HepG2 (cell line): Measurements from ENCODE around the gene C2orf81. TPM values are rescaled to one million over a fixed set of nuclear protein-coding genes. Genes with fewer than 3 reads are reported as not detected.

ENCODE experiments used
- ASH2L ChIP-seq: fragments of 300-600, 200-600 bp; sonication (generic); IDR thresholded peaks from 2 replicates; pipeline ENCODE4 v1.7.0; 2017; ENCODE audit warnings: low read depth, mild to moderate bottlenecking, moderate library complexity, mixed read lengths, low read length; ENCODE audit not compliant: insufficient read length
- BCLAF1 ChIP-seq: fragments of 450-650 bp; IDR thresholded peaks from 2 replicates; pipeline ENCODE4 v1.6.1; 2017; ENCODE audit warnings: mild to moderate bottlenecking
- CEBPB ChIP-seq: IDR thresholded peaks from 2 replicates; pipeline ENCODE4 v1.6.1; 2011; ENCODE audit warnings: low read depth, low read length, improper control_type of control experiment, borderline replicate concordance
- GPN1 ChIP-seq: sonication (generic); formaldehyde crosslinking; IDR thresholded peaks from 2 replicates; pipeline ENCODE4 v1.5.1; 2020; ENCODE audit warnings: missing genetic modification reagents, borderline replicate concordance
- HMGA1 ChIP-seq: sonication (generic); formaldehyde crosslinking; conservative IDR thresholded peaks from 2 replicates; pipeline ENCODE4 v1.4.0; 2020; ENCODE audit warnings: missing genetic modification reagents
- HNRNPH1 ChIP-seq: fragments of 200-400 bp; formaldehyde crosslinking; optimal IDR thresholded peaks from 2 replicates; pipeline ENCODE3; 2017; ENCODE audit warnings: mild to moderate bottlenecking, low read depth, low read length
- IKZF5 ChIP-seq: IDR thresholded peaks from 2 replicates; pipeline ENCODE4 v1.6.1; 2018; ENCODE audit warnings: missing genetic modification reagents, mild to moderate bottlenecking, missing compliant biosample characterization
- KAT8 ChIP-seq: IDR thresholded peaks from 2 replicates; pipeline ENCODE4 v1.6.1; 2016; ENCODE audit warnings: missing genetic modification reagents, missing compliant biosample characterization
- NFATC3 ChIP-seq: sonication (generic); formaldehyde crosslinking; IDR thresholded peaks from 2 replicates; pipeline ENCODE4 v1.5.1; 2020; ENCODE audit warnings: mild to moderate bottlenecking, missing genetic modification reagents
- PATZ1 ChIP-seq: sonication (generic); formaldehyde crosslinking; IDR thresholded peaks from 2 replicates; pipeline ENCODE4 v1.4.0; 2020; ENCODE audit warnings: missing genetic modification reagents
- PCBP2 ChIP-seq: fragments of 200-400 bp; formaldehyde crosslinking; optimal IDR thresholded peaks from 2 replicates; pipeline ENCODE3; 2018; ENCODE audit warnings: low read length, low read depth; ENCODE audit not compliant: poor library complexity, severe bottlenecking
- PLSCR1 ChIP-seq: sonication (generic); formaldehyde crosslinking; IDR thresholded peaks from 2 replicates; pipeline ENCODE4 v1.5.0; 2020; ENCODE audit warnings: missing genetic modification reagents, mild to moderate bottlenecking, borderline replicate concordance
- ZBTB42 ChIP-seq: sonication (generic); formaldehyde crosslinking; IDR thresholded peaks from 2 replicates; pipeline ENCODE4 v1.5.0; 2020; ENCODE audit warnings: mild to moderate bottlenecking, missing genetic modification reagents
- ZNF160 ChIP-seq: sonication (generic); formaldehyde crosslinking; IDR thresholded peaks from 2 replicates; pipeline ENCODE4 v1.8.0; 2022; ENCODE audit warnings: mild to moderate bottlenecking, inconsistent platforms, missing genetic modification reagents
- ZNF253 ChIP-seq: sonication (generic); formaldehyde crosslinking; IDR thresholded peaks from 2 replicates; pipeline ENCODE4 v1.8.0; 2022; ENCODE audit warnings: mild to moderate bottlenecking, missing genetic modification reagents, borderline replicate concordance
- ZNF275 ChIP-seq: sonication (generic); formaldehyde crosslinking; IDR thresholded peaks from 2 replicates; pipeline ENCODE4 v1.8.0; 2022; ENCODE audit warnings: missing genetic modification reagents, mild to moderate bottlenecking, inconsistent platforms, borderline replicate concordance
- ZNF329 ChIP-seq: sonication (generic); formaldehyde crosslinking; IDR thresholded peaks from 2 replicates; pipeline ENCODE4 v1.9.0; 2021; ENCODE audit warnings: low read depth, mild to moderate bottlenecking, missing genetic modification reagents
- ZNF331 ChIP-seq: sonication (generic); formaldehyde crosslinking; IDR thresholded peaks from 2 replicates; pipeline ENCODE4 v1.4.0; 2020; ENCODE audit warnings: missing genetic modification reagents
- ZNF607 ChIP-seq: sonication (generic); formaldehyde crosslinking; IDR thresholded peaks from 2 replicates; pipeline ENCODE4 v1.5.1; 2020; ENCODE audit warnings: missing genetic modification reagents, mild to moderate bottlenecking, borderline replicate concordance
- ZNF879 ChIP-seq: sonication (generic); formaldehyde crosslinking; IDR thresholded peaks from 2 replicates; pipeline ENCODE4 v1.8.1; 2023; ENCODE audit warnings: missing genetic modification reagents
- polyA plus RNA-seq, 8 experiments: library from polyadenylated mRNA; depleted of rRNA in 3 of 8; stranded (reverse) in 7 of 8; unstranded in 1 of 8; fragments of >200 nt; fragmentation: Illumina TruSeq in 4 of 8; extraction: Trizol in 4 of 8; gene quantifications; 2 replicates each; pipeline versions ENCODE4 v1.2.1 to v1.2.3, GENCODE V29; 2011 to 2016; ENCODE audit warnings: low read depth in 4 of 8, missing spikeins in 1 of 8, mixed read lengths in 1 of 8; ENCODE audit not compliant: insufficient read depth in 1 of 8
- total RNA-seq, 5 experiments: library from RNA; depleted of rRNA; stranded (reverse); fragments of >200 nt; fragmentation: Illumina TruSeq; extraction: Trizol; gene quantifications; 2 replicates each; pipeline ENCODE4 v1.2.3, GENCODE V29; 2016; ENCODE audit warnings: low read depth in 1 of 5

C2orf81 gene
- total and polyA plus RNA-seq, 2 of the 13 experiments (the other 11 are each of a cell fraction or from before 2014, with no cell fraction given), result 0.15 to 0.17 TPM

- no peak for TF ChIP-seq PLSCR1 (CRISPR knock-in tag)
- no peak for TF ChIP-seq ZNF607 (CRISPR knock-in tag)
- no peak for TF ChIP-seq ZNF329
- peak; percentile 58; the same call in 1 of the 2 replicates for TF ChIP-seq IKZF5 (CRISPR knock-in tag)
- TF ChIP-seq ZNF879 (CRISPR knock-in tag), result no peak
- peak; percentile 57 for TF ChIP-seq ZNF331 (CRISPR knock-in tag)
- TF ChIP-seq BCLAF1, result no peak
- peak; percentile 63; the same call in 1 of the 2 replicates for TF ChIP-seq ZNF253 (CRISPR knock-in tag)
- 0 out of 2 replicates have a peak, but pooled peaks have one; percentile 47 for TF ChIP-seq ZNF160
- peak; percentile 45; the same call in 1 of the 2 replicates for TF ChIP-seq ZNF275 (CRISPR knock-in tag)
- TF ChIP-seq NFATC3 (CRISPR knock-in tag), result no peak
- TF ChIP-seq GPN1 (CRISPR knock-in tag), result no peak
- no peak for TF ChIP-seq HMGA1 (CRISPR knock-in tag)
- 0 out of 2 replicates have a peak, but pooled peaks have one; percentile 34 for TF ChIP-seq CEBPB
- TF ChIP-seq ASH2L, result peak; percentile 99
- peak; percentile 97 for TF ChIP-seq PATZ1 (CRISPR knock-in tag)
- TF ChIP-seq PCBP2, result peak; percentile 80
- TF ChIP-seq KAT8 (CRISPR knock-in tag), result peak; percentile 69
- TF ChIP-seq HNRNPH1, result peak; percentile 69
- TF ChIP-seq ZBTB42 (CRISPR knock-in tag), result peak; percentile 51; the same call in 1 of the 2 replicates
These were observed 8.3 kb upstream of the C2orf81 start (continued) for GRCh38 chr2:74429487-74430451.
